Measurements from ENCODE around the gene RYR2. TPM values are rescaled to one million over a fixed set of nuclear protein-coding genes. Genes with fewer than 3 reads are reported as not detected.

RYR2 gene
- total RNA-seq (10 to 100 TPM in 3 of 4 donors, 1 to 10 TPM in 1; 6.1 to 22.4 (median 16.3) TPM), polyA plus RNA-seq (under 1 TPM; under 0.01 to 0.86 (median 0.23) TPM)

DNA sequence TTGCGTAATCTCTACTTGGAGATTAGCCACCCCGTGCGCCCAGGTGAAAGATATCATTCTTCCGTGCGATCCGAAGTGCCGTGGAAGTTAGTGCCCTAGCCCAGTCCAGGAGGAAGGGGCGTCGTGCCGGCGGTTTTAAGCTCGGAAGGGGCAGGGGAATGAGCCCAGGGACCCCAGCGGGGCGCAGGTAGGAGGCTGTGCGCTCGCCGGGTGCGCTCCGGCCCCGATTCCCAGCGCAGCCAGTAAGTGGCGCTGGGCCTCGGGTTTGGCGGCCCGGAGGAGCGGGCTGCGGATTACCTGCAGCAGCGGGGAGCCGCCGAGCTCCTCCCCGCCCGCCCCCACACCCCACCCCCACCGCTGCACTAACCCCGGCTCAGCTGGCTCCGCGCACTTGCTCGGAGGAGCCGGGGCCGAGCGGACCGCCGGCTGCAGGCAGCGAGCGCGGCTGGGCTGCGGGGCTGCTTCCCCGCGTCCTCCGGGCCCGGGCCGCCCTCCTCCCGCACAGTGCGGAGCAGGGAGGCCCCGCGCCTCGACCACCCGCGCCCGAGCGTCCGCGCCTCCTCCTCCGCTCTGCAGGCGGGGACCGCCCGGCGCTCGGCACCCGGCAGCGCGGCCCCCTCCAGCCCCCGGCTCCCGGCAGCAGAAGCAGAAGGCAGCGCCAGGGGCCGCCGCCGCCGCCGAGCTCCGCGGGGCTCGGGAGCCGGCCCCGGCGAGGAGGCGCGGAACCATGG is at the start of gene RYR2:
TSS of gene RYR2 (plus strand) at position 390 of the 731 bp plus-strand sequence. CDS start at position 728, 338 bp downstream.
- intact Hi-C loops (cut with DNase I), result loop anchor here (10.0 kb wide), 1 partner anchor 343 kb away; no protein-coding TSS in a partner anchor
- Histone ChIP-seq H3K9me3 (no peaks in the 10 kb centered on the region), H3K4me3 (peak within 1 kb of the TSS; percentile 40 to 74 (median 62)), H3K27me3 (peaks cover 0 to 4% (median 0%) of the 10 kb centered on the region in 3 donors), H3K27ac (peak within 1 kb of the TSS; percentile 48 to 87 (median 82)), H3K4me1 (peaks cover 0 to 42% (median 14%) of the 10 kb centered on the region in 4 donors), H3K36me3 (no peaks in the 10 kb centered on the region)
- DNase-seq, result no peak
- WGBS, 2 donors, result 2 to 7% methylated on average over 87 of the region's 87 CpGs
- TF ChIP-seq POLR2AphosphoS5 (IDR thresholded peaks at IDR 0.05) (peak in 3 of 4 donors; percentile 29 to 71 (median 34)), POLR2A (IDR thresholded peaks at IDR 0.05) (no peak), EP300 (IDR thresholded peaks at IDR 0.05) (no peak)
- TF ChIP-seq, protein P1, sequence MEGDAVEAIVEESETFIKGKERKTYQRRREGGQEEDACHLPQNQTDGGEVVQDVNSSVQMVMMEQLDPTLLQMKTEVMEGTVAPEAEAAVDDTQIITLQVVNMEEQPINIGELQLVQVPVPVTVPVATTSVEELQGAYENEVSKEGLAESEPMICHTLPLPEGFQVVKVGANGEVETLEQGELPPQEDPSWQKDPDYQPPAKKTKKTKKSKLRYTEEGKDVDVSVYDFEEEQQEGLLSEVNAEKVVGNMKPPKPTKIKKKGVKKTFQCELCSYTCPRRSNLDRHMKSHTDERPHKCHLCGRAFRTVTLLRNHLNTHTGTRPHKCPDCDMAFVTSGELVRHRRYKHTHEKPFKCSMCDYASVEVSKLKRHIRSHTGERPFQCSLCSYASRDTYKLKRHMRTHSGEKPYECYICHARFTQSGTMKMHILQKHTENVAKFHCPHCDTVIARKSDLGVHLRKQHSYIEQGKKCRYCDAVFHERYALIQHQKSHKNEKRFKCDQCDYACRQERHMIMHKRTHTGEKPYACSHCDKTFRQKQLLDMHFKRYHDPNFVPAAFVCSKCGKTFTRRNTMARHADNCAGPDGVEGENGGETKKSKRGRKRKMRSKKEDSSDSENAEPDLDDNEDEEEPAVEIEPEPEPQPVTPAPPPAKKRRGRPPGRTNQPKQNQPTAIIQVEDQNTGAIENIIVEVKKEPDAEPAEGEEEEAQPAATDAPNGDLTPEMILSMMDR (IDR thresholded peaks at IDR 0.05), result peak in 3 of 4 experiments; percentile 18 to 71 (median 57)

DNA sequence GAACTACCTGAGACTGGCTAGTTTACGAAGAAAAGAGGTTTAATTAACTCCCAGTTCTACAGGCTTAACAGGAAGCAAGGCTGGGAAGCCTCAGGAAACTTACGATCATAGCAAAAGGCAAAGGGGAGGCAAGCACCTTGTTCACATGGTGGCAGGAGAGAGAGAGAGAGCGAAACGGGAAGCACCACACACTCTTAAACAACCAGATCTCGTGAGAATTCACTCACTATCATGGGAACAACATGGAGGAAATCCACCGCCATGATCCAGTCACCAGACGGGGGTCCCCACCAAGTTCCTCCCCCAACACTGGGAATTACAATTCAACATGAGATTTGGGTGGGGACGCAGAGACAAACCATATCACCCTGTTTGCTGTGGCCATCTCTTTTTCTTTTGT is 49.5 kb upstream of the RYR2 start:
- no peak for DNase-seq
- Histone ChIP-seq H3K27ac (no peak overlapping the region), H3K4me1 (peaks cover 0 to 3% (median under 1%) of the 10 kb centered on the region in 4 donors), H3K36me3 (no peaks in the 10 kb centered on the region), H3K9me3 (peaks cover 0 to 7% (median 4%) of the 10 kb centered on the region in 4 donors), H3K27me3 (no peaks in the 10 kb centered on the region), H3K4me3 (no peak overlapping the region)
- TF ChIP-seq POLR2A (IDR thresholded peaks at IDR 0.05) (no peak), EP300 (IDR thresholded peaks at IDR 0.05) (no peak)
- TF ChIP-seq, protein P1 (IDR thresholded peaks at IDR 0.05), result no peak
- intact Hi-C loops (cut with DNase I), result no loop called here
- WGBS, 2 donors, result 79 to 82% methylated on average over 8 of the region's 8 CpGs

DNA sequence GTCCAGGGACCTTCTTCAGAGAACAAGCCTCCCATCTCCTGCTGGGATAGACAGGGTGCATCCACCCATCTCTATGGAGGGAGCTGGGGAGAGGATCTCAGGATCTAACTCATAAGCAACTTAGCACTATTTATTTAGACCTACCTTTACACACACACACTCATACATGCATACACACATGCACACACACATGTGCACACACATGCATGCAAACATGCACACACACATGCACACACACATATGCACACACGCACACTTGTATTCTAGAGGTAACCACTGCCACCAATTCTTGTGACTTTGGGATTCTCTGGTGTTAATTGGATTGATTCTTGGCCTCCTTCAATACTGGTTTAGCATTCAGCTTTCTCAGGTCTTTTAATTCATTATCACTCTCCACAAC is 47.5 kb upstream of the RYR2 start:
- 92 to 97% methylated on average over 1 of the region's 1 CpG for WGBS, 2 donors
- H3K4me3 ChIP-seq, result no peak overlapping the region
- H3K9me3 ChIP-seq, result peaks cover 0 to 7% (median 4%) of the 10 kb centered on the region in 4 donors
- no peak overlapping the region for H3K27ac ChIP-seq
- no peaks in the 10 kb centered on the region for H3K36me3 ChIP-seq
- intact Hi-C loops (cut with DNase I), result no loop called here
- no peaks in the 10 kb centered on the region for H3K27me3 ChIP-seq
- TF ChIP-seq POLR2AphosphoS5 (IDR thresholded peaks at IDR 0.05) (no peak), EP300 (IDR thresholded peaks at IDR 0.05) (no peak), POLR2A (IDR thresholded peaks at IDR 0.05) (no peak)
- TF ChIP-seq, protein P1 (IDR thresholded peaks at IDR 0.05), result no peak
- no peak for DNase-seq
- peaks cover 0 to 14% (median 7%) of the 10 kb centered on the region in 4 donors for H3K4me1 ChIP-seq

DNA sequence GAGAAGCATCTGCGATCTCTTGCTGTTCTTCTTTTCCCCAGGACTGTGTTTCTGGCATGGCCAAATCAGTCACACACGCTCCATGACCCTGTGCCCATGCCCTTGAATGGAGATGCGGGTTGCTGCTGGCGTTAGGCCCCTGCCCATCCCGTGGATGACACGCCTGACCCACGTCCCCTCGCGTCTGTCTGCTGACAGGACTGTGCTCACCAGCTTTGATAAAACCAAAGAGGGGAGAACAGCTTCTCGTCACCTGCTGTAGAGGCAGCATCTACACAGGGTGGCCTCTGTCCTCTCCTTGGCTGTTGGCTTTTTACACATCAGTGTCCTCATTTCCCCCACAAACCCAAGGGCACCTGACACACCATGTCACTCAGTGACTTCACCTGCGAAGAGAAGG is 44.6 kb upstream of the RYR2 start:
- Histone ChIP-seq H3K27ac (peak overlapping the region; percentile 16 to 71 (median 52)), H3K36me3 (no peaks in the 10 kb centered on the region), H3K4me3 (no peak overlapping the region), H3K4me1 (peaks cover 0 to 14% (median 7%) of the 10 kb centered on the region in 4 donors), H3K9me3 (no peaks in the 10 kb centered on the region), H3K27me3 (no peaks in the 10 kb centered on the region)
- WGBS, 2 donors, result 86 to 87% methylated on average over 11 of the region's 11 CpGs
- TF ChIP-seq, protein P1 (IDR thresholded peaks at IDR 0.05), result no peak
- no peak for DNase-seq
- intact Hi-C loops (cut with DNase I), result no loop called here
